22Rv1 (cell line): ENCODE data around the gene CA10.

Source experiments
- ZFX ChIP-seq: fragments of 450-650 bp; IDR thresholded peaks from 2 replicates; pipeline ENCODE4 v1.6.1; 2017; ENCODE audit warnings: antibody characterized with exemption, borderline replicate concordance
- TF ChIP-seq, protein P1 (sequence below): fragments of 450-650 bp; IDR thresholded peaks from 2 replicates; pipeline ENCODE4 v1.5.1; 2017; ENCODE audit warnings: mild to moderate bottlenecking

DNA sequence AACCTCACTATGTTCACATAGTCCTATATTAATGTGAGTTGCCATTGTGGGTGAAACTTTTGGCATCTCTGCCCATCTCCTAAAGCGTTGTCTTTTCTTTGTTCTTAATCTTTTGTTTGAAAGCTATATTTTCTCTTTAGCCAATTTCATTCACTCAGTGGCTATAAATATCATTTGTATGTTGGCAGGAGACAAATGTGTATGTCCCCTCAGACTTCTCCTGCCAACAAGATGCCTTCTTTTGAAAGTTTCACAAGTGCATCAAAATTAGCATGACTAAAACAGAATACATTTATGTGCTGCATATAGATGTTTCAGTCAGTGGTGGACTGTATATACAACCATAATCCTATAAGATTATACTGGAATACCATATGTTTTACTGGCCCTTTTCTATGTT lies 109.0 kb downstream of the CA10 start:
- TF ChIP-seq, protein P1, sequence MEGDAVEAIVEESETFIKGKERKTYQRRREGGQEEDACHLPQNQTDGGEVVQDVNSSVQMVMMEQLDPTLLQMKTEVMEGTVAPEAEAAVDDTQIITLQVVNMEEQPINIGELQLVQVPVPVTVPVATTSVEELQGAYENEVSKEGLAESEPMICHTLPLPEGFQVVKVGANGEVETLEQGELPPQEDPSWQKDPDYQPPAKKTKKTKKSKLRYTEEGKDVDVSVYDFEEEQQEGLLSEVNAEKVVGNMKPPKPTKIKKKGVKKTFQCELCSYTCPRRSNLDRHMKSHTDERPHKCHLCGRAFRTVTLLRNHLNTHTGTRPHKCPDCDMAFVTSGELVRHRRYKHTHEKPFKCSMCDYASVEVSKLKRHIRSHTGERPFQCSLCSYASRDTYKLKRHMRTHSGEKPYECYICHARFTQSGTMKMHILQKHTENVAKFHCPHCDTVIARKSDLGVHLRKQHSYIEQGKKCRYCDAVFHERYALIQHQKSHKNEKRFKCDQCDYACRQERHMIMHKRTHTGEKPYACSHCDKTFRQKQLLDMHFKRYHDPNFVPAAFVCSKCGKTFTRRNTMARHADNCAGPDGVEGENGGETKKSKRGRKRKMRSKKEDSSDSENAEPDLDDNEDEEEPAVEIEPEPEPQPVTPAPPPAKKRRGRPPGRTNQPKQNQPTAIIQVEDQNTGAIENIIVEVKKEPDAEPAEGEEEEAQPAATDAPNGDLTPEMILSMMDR: no peak
- no peak for TF ChIP-seq ZFX
